HG03060 (cell line): ENCODE data around the gene MCF2L2.

Experiments
- ATAC-seq: cut with Tn5 transposase; IDR thresholded peaks from one replicate; pipeline ENCODE4 v1.9.1; 2021; ENCODE audit warnings: low read depth, moderate number of reproducible peaks; ENCODE audit not compliant: unreplicated experiment

Gene MCF2L2

GRCh38 chr3:183274609-183275008 lies 153.8 kb downstream of the MCF2L2 start:
- no peak for ATAC-seq

- no peak for ATAC-seq
These were observed 155.6 kb downstream of the MCF2L2 start for GRCh38 chr3:183272791-183273190.

DNA sequence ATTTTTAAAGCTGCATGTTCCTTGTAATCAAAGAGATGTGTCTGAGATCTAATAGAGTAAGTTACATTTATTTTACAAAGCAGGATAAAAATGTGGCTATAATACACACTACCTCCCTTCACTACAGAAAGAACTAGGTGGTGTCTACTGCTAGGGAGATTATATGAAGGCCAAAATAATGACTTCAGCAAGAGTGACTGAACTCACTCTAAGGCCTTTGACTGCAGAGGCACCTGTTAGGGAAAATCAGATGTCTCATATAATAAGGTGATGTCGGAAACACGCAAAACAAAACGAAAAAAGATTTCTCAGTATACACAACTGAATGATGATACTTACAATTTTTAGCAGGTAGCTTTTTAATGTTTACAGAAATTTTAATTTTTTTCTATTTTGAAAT lies 156.3 kb downstream of the MCF2L2 start:
- ATAC-seq, result no peak

- ATAC-seq, result no peak
These were observed 158.1 kb downstream of the MCF2L2 start for GRCh38 chr3:183270344-183270743.

GRCh38 chr3:183269345-183269744 lies 159.1 kb downstream of the MCF2L2 start:
- ATAC-seq, result no peak

DNA sequence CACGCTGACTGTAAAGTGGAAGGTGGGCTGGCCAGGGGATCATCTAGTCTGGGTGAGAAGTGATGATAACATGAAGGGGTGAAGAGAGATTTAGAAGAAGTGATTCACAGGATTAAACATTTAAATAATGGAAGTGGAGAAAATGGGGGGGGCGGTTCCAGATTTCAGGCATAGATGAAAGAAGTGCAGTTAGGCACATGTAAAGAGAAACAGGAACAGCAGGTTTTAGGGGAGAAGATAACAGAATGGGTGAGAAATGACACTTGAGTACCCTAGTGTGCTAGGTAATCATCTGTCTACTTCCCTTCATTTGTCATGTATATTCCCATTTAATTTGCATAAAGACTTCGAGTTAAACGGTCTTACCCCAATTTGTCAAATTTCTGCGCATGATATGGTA lies 160.1 kb downstream of the MCF2L2 start:
- no peak for ATAC-seq

- no peak for ATAC-seq
These were observed 161.3 kb downstream of the MCF2L2 start for GRCh38 chr3:183267140-183267539.

DNA sequence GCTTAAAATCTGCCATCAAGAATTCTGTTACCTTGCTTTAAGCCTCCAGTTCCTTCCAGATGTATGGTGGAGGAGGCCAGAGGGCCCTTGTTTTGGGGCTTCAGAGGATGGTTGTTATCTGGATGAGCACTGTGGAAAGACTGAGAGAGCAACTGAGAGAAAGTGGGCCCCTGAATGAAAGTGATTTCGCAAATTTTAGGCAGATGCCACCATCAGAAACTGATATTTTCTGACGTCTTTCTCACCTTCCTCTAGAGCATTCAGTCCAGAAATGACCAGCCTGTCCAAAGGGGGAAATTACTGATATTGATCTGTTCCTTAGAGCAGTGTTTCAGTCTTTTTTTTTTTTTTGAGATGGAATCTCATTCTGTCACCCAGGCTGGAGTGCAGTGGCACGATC lies 162.0 kb downstream of the MCF2L2 start:
- no peak for ATAC-seq

DNA sequence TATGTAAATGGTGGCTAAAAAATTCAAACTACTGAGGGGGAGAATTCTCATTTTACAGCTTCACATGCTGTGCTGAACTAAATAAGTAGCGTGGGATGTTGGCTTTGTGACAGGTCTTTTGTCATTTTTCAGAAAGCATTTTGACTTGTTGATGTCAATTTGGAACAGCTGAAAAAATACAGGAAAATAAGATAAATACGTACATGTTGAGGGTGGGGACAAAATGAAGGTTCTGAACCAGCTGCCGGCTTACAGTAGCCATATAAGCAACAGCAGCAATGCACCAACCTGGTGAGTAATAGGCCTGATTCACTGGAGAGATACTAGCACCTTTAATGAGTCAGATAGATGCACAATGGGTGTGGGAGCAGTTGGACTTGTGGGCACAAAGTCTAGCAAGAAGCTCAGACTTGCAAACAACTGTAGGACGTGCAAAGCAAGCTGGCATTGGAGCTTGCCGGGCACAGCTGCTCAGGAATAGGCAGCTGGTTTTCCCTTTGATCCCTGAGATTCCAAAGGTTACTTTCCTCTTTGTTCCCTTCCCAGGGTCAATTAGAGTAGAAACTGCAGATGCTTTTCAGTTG lies 162.5 kb downstream of the MCF2L2 start:
- ATAC-seq, result no peak

GRCh38 chr3:183265157-183265642 lies 163.2 kb downstream of the MCF2L2 start:
- no peak for ATAC-seq

DNA sequence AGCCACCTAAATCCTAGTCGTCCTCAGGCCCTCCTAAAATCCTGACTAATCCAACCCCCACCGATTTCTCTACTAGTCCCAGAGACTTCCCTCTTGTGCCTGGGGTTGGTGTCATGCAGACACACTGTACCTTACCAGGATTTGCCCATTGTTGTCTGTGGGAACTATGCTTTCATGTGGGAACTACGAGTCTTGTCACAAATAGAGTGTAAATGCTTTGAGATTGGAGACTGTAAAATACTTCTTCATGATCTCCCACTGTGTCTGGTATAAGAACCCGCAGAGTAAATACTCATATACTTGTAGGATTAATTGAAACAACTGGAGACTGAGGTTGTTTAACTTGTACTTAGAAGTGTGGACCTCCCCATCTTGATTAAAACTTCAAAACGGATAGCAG lies 164.2 kb downstream of the MCF2L2 start:
- no peak for ATAC-seq

DNA sequence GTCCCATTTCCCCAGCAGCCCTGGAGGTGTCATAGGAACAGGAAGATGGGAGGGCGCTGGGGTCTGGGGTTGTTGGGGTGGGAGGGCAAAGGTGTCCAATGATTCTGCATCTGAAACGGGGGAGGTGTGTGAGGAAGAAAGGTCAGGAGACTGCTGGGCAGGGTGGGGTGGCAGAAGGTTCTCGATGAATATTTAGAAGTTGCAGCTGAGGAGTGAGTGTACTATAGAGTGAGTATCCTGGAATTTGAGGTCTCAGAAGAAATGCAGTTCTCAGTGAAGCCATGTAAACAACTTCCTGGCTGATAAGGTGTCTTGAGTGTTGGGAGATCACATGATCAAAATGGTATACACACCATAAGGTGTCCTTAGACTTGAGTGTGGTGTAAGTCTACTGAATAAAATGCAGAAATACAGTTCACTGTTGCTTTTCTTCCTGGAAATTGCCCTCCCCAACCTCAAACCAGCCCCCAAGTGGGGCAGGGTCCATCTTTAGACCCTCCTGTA lies 165.5 kb downstream of the MCF2L2 start:
- ATAC-seq, result no peak

GRCh38 chr3:183261151-183261724 lies 167.2 kb downstream of the MCF2L2 start:
- no peak for ATAC-seq

DNA sequence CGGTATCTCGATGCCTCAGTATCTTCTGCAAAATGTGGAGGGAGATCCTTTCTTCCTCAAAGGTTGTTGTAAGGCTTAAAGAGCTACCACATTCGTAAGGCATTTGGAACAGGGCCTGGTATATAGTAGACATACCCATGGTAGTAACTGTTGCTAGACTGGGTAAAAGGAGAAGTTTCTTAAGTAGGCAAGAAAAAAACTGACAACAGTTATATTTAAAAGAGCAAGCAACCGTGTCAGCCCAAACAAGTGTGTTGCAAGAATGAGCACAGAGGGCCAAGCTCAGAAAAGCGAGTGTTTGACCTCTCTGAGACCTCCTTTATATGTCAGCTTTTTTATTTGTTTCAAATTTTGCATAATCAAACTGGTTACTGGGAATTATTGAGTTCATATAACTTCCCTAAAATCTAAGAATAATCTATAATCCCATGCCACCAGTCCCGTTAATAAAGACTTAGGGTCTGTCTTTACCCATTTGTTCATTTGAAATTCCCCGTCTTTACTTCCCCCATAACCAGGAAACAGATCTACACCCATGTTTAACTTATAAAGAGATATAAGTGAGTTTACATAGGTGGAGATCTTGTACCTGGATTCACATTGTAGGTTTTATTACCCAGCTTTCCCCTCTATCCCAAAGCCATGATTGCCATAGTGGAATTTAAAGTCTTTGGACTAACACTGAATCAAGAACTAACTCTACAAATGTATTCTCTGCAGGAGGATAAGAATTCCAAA lies 168.1 kb downstream of the MCF2L2 start:
- ATAC-seq, result no peak

DNA sequence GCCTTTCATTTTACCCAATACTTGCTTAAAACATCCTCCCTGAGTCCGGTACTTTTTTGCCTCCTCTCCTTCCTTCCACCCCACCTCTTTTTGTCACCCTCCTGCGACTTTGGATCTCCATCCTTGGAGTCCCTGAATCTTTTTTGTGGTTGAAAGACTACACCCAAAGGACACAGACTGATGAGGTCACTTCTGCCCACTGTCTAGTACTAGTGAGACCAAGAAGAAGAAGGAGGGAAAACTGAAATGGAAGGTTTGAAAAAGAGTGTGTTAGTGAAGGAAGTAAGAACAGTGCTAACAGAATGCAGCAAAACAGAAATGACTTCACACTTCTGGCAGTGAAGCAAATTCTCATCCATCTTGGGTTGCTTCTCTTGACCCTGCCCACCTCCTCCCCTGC lies 168.8 kb downstream of the MCF2L2 start:
- no peak for ATAC-seq

GRCh38 chr3:183259087-183259486 lies 169.3 kb downstream of the MCF2L2 start:
- ATAC-seq, result no peak

- ATAC-seq, result no peak
These were observed 173.1 kb downstream of the MCF2L2 start for GRCh38 chr3:183255348-183255730.

- no peak for ATAC-seq
These were observed 173.7 kb downstream of the MCF2L2 start for GRCh38 chr3:183254487-183255347.

- ATAC-seq, result no peak
These were observed 174.6 kb downstream of the MCF2L2 start for GRCh38 chr3:183253528-183254486.
